Progenitor cell of endocrine pancreas (in vitro differentiated cells): ENCODE data around the gene ECEL1. TPM values are rescaled to one million over a fixed set of nuclear protein-coding genes. Genes with fewer than 3 reads are reported as not detected.

ENCODE experiments used
- DNase-seq: peaks from one replicate; pipeline ENCODE4 v3.0.0; 2021; ENCODE audit warnings: low spot score; ENCODE audit not compliant: unreplicated experiment
- H3K27ac Mint-ChIP-seq: 2 replicates; pipeline ENCODE4 v1.8.0; 2021; ENCODE audit warnings: mild to moderate bottlenecking, moderate library complexity, mixed read lengths
- H3K27me3 Mint-ChIP-seq: 2 replicates; pipeline ENCODE4 v1.8.0; 2021; ENCODE audit warnings: mixed read lengths
- H3K36me3 Mint-ChIP-seq: 2 replicates; pipeline ENCODE4 v1.8.0; 2022; ENCODE audit warnings: mixed read lengths; ENCODE audit not compliant: insufficient read depth
- H3K4me1 Mint-ChIP-seq: 2 replicates; pipeline ENCODE4 v1.8.0; 2021; ENCODE audit warnings: low read depth, mixed read lengths
- H3K4me3 Mint-ChIP-seq: 2 replicates; pipeline ENCODE4 v1.8.0; 2021; ENCODE audit warnings: low read depth, mild to moderate bottlenecking, moderate library complexity, mixed read lengths
- H3K9me3 Mint-ChIP-seq: 2 replicates; pipeline ENCODE4 v1.8.0; 2021; ENCODE audit warnings: low read depth, mixed read lengths
- CTCF ChIP-seq: fragments of 200-600 bp; sonication (generic); IDR thresholded peaks from one replicate; pipeline ENCODE4 v1.5.0; 2021; ENCODE audit warnings: antibody characterized with exemption, mild to moderate bottlenecking; ENCODE audit not compliant: unreplicated experiment
- total RNA-seq: library from RNA; stranded (reverse); gene quantifications from 2 replicates; pipeline ENCODE4 v1.2.1, GENCODE V29; 2021

Gene ECEL1
- total RNA-seq, 1 donor from 2014 or later: 2.9 TPM

GRCh38 chr2:232481322-232482140 is 6.1 kb downstream of the ECEL1 start:
- DNase-seq: no peak

DNA sequence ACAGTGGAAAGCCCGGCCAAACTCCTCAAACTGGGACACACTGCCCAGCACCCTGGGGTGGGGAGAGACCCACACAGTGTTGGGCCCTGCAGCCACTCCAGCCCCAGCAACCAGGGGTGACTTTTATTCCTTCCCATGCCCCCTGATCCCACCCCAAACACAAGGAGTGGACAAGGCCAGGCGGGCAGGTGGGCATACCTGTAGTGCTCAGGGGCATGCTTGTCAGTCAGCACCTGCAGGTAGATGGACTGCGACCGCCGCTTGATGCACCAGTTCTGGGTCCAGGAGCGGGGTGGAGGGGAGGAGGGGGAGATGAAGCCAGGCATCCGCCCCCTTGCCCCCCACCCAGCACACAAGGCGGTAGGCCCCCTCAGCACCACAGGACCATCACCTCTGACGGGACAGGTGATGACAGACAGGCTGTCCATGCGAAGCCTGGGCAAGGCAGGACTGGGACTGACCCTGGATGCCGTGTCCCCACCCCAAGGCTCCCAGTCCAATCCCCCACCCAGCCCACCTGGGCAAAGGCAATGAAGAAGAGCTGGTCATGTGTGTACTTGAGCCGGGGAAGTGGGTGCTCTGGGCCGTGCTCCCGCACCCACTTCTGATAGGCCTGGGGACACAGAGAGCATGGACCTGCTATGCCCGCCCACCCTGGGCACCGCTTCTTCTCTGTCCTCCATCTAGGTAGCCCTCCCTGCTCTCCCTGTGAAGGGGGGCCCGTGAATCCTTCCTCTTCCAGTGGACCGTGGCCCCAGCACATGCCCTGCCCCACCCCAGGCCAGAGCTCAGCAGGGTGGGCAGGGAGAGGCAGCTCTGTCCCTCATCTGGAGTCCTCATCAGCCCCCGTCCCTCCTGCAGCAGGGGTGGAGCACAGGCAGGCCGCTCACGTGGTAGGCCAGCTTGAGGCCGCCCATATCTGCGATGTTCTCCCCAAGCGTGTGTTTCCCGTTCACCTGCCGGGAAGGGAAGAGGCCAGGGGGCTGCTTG is 7.1 kb downstream of the ECEL1 start:
- H3K4me1 Mint-ChIP-seq: no peaks in the 10 kb centered on the region
- H3K4me3 Mint-ChIP-seq: no peak overlapping the region
- no peaks in the 10 kb centered on the region for H3K9me3 Mint-ChIP-seq
- no peak for TF ChIP-seq CTCF
- H3K27ac Mint-ChIP-seq: no peak overlapping the region
- no peaks in the 10 kb centered on the region for H3K36me3 Mint-ChIP-seq
- DNase-seq: no peak
- H3K27me3 Mint-ChIP-seq: peaks cover 41% of the 10 kb centered on the region

More at GRCh38 chr2:232481322-232482140, 6.1 kb downstream of the ECEL1 start:
- no peaks in the 10 kb centered on the region for H3K4me1 Mint-ChIP-seq
- H3K27me3 Mint-ChIP-seq: peaks cover 40% of the 10 kb centered on the region
- H3K27ac Mint-ChIP-seq: no peak overlapping the region
- H3K4me3 Mint-ChIP-seq: no peak overlapping the region
- H3K36me3 Mint-ChIP-seq: no peaks in the 10 kb centered on the region
- no peaks in the 10 kb centered on the region for H3K9me3 Mint-ChIP-seq
- no peak for TF ChIP-seq CTCF

GRCh38 chr2:232479341-232480200 is 8.1 kb downstream of the ECEL1 start:
- no peak for DNase-seq
- TF ChIP-seq CTCF: peak; percentile 18
- Mint-ChIP-seq H3K36me3 (no peaks in the 10 kb centered on the region), H3K4me3 (no peak overlapping the region), H3K9me3 (no peaks in the 10 kb centered on the region), H3K27me3 (peaks cover 37% of the 10 kb centered on the region), H3K27ac (no peak overlapping the region), H3K4me1 (no peaks in the 10 kb centered on the region)

GRCh38 chr2:232478571-232479340 is 8.9 kb downstream of the ECEL1 start:
- no peak for TF ChIP-seq CTCF
- H3K36me3 Mint-ChIP-seq: no peaks in the 10 kb centered on the region
- no peak overlapping the region for H3K4me3 Mint-ChIP-seq
- H3K4me1 Mint-ChIP-seq: no peaks in the 10 kb centered on the region
- H3K9me3 Mint-ChIP-seq: no peaks in the 10 kb centered on the region
- DNase-seq: no peak
- no peak overlapping the region for H3K27ac Mint-ChIP-seq
- H3K27me3 Mint-ChIP-seq: peaks cover 37% of the 10 kb centered on the region
